GM23338 (cell line): ENCODE results near the gene MICA. TPM values are rescaled to one million over a fixed set of nuclear protein-coding genes. Genes with fewer than 3 reads are reported as not detected.

Source experiments
- ATAC-seq: fragments of 200-7000 bp; cut with Tn5 transposase; 3 replicates; pipeline ENCODE4 v1.9.1; 2020
- DNase-seq: peaks from one replicate; pipeline ENCODE4 v3.0.0-alpha.2; 2015; ENCODE audit warnings: low spot score
- H2AFZ ChIP-seq: fragments of 200-600 bp; sonication (generic); 2 replicates; pipeline ENCODE4 v1.8.0; 2016; ENCODE audit warnings: antibody characterized with exemption, mild to moderate bottlenecking, moderate library complexity
- H3F3A ChIP-seq: fragments of 200-600 bp; sonication (generic); replicated peaks from 2 replicates; pipeline ENCODE4 v1.8.0; 2017; ENCODE audit warnings: antibody characterized with exemption, mixed run types, low read depth
- H3K27ac ChIP-seq: fragments of 200-600 bp; sonication (generic); 2 replicates; pipeline ENCODE4 v1.6.1; 2016; ENCODE audit warnings: low read depth
- H3K27me3 ChIP-seq: fragments of 200-600 bp; sonication (generic); 2 replicates; pipeline ENCODE4 v1.8.0; 2016; ENCODE audit warnings: mild to moderate bottlenecking, mixed run types, moderate library complexity; ENCODE audit not compliant: insufficient read depth
- H3K36me3 ChIP-seq: fragments of 200-600 bp; sonication (generic); 2 replicates; pipeline ENCODE4 v1.8.0; 2016; ENCODE audit warnings: mild to moderate bottlenecking; ENCODE audit not compliant: insufficient read depth
- H3K4me1 ChIP-seq: fragments of 200-600 bp; sonication (generic); 2 replicates; pipeline ENCODE4 v1.8.0; 2016; ENCODE audit warnings: mild to moderate bottlenecking, moderate library complexity; ENCODE audit not compliant: insufficient read depth
- H3K4me2 ChIP-seq: fragments of 200-600 bp; sonication (generic); 2 replicates; pipeline ENCODE4 v1.7.1; 2017; ENCODE audit warnings: mixed run types
- H3K4me3 ChIP-seq: fragments of 200-600 bp; sonication (generic); 2 replicates; pipeline ENCODE4 v1.6.1; 2016; ENCODE audit warnings: mixed run types
- H3K79me2 ChIP-seq: fragments of 200-600 bp; sonication (generic); replicated peaks from 2 replicates; pipeline ENCODE4 v1.8.0; 2017; ENCODE audit warnings: mild to moderate bottlenecking; ENCODE audit not compliant: insufficient read depth
- H3K9me2 ChIP-seq: fragments of 200-600 bp; sonication (generic); 2 replicates; pipeline ENCODE4 v1.8.0; 2017; ENCODE audit not compliant: insufficient read depth
- H4K20me1 ChIP-seq: fragments of 200-600 bp; sonication (generic); replicated peaks from 2 replicates; pipeline ENCODE4 v1.8.0; 2017; ENCODE audit warnings: mild to moderate bottlenecking; ENCODE audit not compliant: insufficient read depth
- H3K27ac Mint-ChIP-seq: 2 replicates; pipeline ENCODE4 v1.8.0; 2020; ENCODE audit warnings: inconsistent platforms, mild to moderate bottlenecking, moderate library complexity, mixed read lengths
- H3K27me3 Mint-ChIP-seq: 3 replicates; pipeline ENCODE4 v1.8.0; 2022; ENCODE audit warnings: low read depth, mild to moderate bottlenecking, moderate library complexity, mixed read lengths, inconsistent platforms; ENCODE audit not compliant: insufficient read depth, poor library complexity
- H3K36me3 Mint-ChIP-seq: 3 replicates; pipeline ENCODE4 v1.8.0; 2021; ENCODE audit warnings: low read depth, mild to moderate bottlenecking, inconsistent platforms, moderate library complexity, mixed read lengths
- H3K4me1 Mint-ChIP-seq: 3 replicates; pipeline ENCODE4 v1.8.0; 2020; ENCODE audit warnings: mild to moderate bottlenecking, inconsistent platforms, mixed read lengths
- H3K4me3 Mint-ChIP-seq: 3 replicates; pipeline ENCODE4 v1.8.0; 2021; ENCODE audit warnings: moderate library complexity, mild to moderate bottlenecking, inconsistent platforms, mixed read lengths
- H3K9me3 Mint-ChIP-seq: 3 replicates; pipeline ENCODE4 v1.8.0; 2020; ENCODE audit warnings: moderate library complexity, mild to moderate bottlenecking, inconsistent platforms, mixed read lengths
- CREB1 ChIP-seq: fragments of 250-450 bp; sonication (Bioruptor Pico); IDR thresholded peaks from 2 replicates; pipeline ENCODE4 v1.5.0; 2020; ENCODE audit warnings: low read depth, mild to moderate bottlenecking, moderate library complexity
- CTCF ChIP-seq, 2 experiments: fragments of 200-600 bp in 1 of 2; sonication (generic) in 1 of 2; conservative IDR thresholded peaks; 2 replicates each; pipeline versions ENCODE4 v1.5.1 to v1.6.1; 2016 to 2017; ENCODE audit warnings: antibody characterized with exemption in 2 of 2, low read depth in 2 of 2, mild to moderate bottlenecking in 2 of 2, moderate library complexity in 1 of 2
- EZH2 ChIP-seq: fragments of 200-600 bp; sonication (generic); IDR thresholded peaks from one replicate; pipeline ENCODE4 v1.8.0; 2017; ENCODE audit warnings: antibody characterized with exemption, mild to moderate bottlenecking, low read depth; ENCODE audit not compliant: unreplicated experiment
- EZH2phosphoT487 ChIP-seq: fragments of 200-600 bp; sonication (generic); IDR thresholded peaks from one replicate; pipeline ENCODE4 v1.8.1; 2018; ENCODE audit warnings: antibody characterized with exemption; ENCODE audit not compliant: unreplicated experiment
- JUNB ChIP-seq: IDR thresholded peaks from one replicate; pipeline ENCODE4 v1.6.1; 2016; ENCODE audit warnings: antibody characterized with exemption; ENCODE audit not compliant: unreplicated experiment
- NANOG ChIP-seq: IDR thresholded peaks from 2 replicates; pipeline ENCODE4 v1.6.1; 2016; ENCODE audit warnings: antibody characterized with exemption, borderline replicate concordance
- POLR2AphosphoS5 ChIP-seq: IDR thresholded peaks from 2 replicates; pipeline ENCODE4 v1.6.1; 2016; ENCODE audit warnings: antibody characterized with exemption, low read depth
- REST ChIP-seq: IDR thresholded peaks from one replicate; pipeline ENCODE4 v1.6.1; 2018; ENCODE audit warnings: antibody characterized with exemption; ENCODE audit not compliant: unreplicated experiment
- STAT1 ChIP-seq: IDR thresholded peaks from one replicate; pipeline ENCODE4 v1.6.1; 2016; ENCODE audit warnings: antibody characterized with exemption; ENCODE audit not compliant: unreplicated experiment
- ZNF114 ChIP-seq: fragments of 250-450 bp; sonication (Bioruptor Pico); IDR thresholded peaks from 2 replicates; pipeline ENCODE4 v1.5.0; 2020; ENCODE audit warnings: mild to moderate bottlenecking, moderate library complexity
- ZNF331 ChIP-seq: fragments of 250-450 bp; sonication (Bioruptor Pico); IDR thresholded peaks from 2 replicates; pipeline ENCODE4 v1.5.0; 2020; ENCODE audit warnings: low read depth, mild to moderate bottlenecking, moderate library complexity
- ZNF462 ChIP-seq: fragments of 250-450 bp; sonication (Bioruptor Pico); IDR thresholded peaks from 2 replicates; pipeline ENCODE4 v1.5.0; 2020; ENCODE audit warnings: mild to moderate bottlenecking, moderate library complexity
- polyA plus RNA-seq: library from polyadenylated mRNA; unstranded; fragments of >200 nt; fragmentation: Nextera tagmentation; extraction: Ambion mirVana; gene quantifications from 2 replicates; pipeline ENCODE4 v1.2.1, GENCODE V29; 2016
- total RNA-seq: library from RNA; depleted of rRNA; stranded (reverse); fragments of >200 nt; shearing (Covaris generic); gene quantifications from 2 replicates; pipeline ENCODE4 v1.2.3, GENCODE V29; 2014

The MICA gene
- total and polyA plus RNA-seq, 2 experiments from 2014 or later: 13.4 to 22.7 TPM

- H3K27ac Mint-ChIP-seq: no peak overlapping the region
- H3K4me2 ChIP-seq: no peak overlapping the region
- peaks cover 8% of the 10 kb centered on the region for H3K27me3 Mint-ChIP-seq
- no peak for DNase-seq
- H3K79me2 ChIP-seq: no peaks in the 10 kb centered on the region
- no peak overlapping the region for H3K4me3 ChIP-seq
- no peak overlapping the region for H3K4me3 Mint-ChIP-seq
- no peaks in the 10 kb centered on the region for H3K4me1 ChIP-seq
- no peak for ATAC-seq
- H3K9me2 ChIP-seq: no peaks in the 10 kb centered on the region
- H3K9me3 Mint-ChIP-seq: no peaks in the 10 kb centered on the region
- no peaks in the 10 kb centered on the region for H3K36me3 Mint-ChIP-seq
- H2AFZ ChIP-seq: no peak overlapping the region
- no peaks in the 10 kb centered on the region for H3K36me3 ChIP-seq
- H3K27me3 ChIP-seq: no peaks in the 10 kb centered on the region
- H4K20me1 ChIP-seq: no peaks in the 10 kb centered on the region
- TF ChIP-seq STAT1 (no peak), EZH2 (no peak)
- no peaks in the 10 kb centered on the region for H3K4me1 Mint-ChIP-seq
- H3K27ac ChIP-seq: no peak overlapping the region
- no peaks in the 10 kb centered on the region for H3F3A ChIP-seq
Observed at GRCh38 chr6:31378721-31379103, 24.7 kb upstream of the MICA start.

- ATAC-seq: no peak
- no peak overlapping the region for H3K4me3 Mint-ChIP-seq
- no peak for TF ChIP-seq ZNF114 (CRISPR knock-in tag)
- TF ChIP-seq POLR2AphosphoS5: no peak
- no peak for TF ChIP-seq REST
- TF ChIP-seq CREB1: no peak
- TF ChIP-seq NANOG: no peak
- no peak for TF ChIP-seq JUNB
- TF ChIP-seq STAT1: no peak
- no peak for TF ChIP-seq ZNF331 (CRISPR knock-in tag)
- TF ChIP-seq ZNF462 (CRISPR knock-in tag): no peak
- no peak for TF ChIP-seq CTCF (conservative IDR thresholded peaks at IDR 0.05; ENCODE audit: low read depth in 2 of 2)
- TF ChIP-seq EZH2phosphoT487: no peak
- TF ChIP-seq EZH2: no peak
Observed at GRCh38 chr6:31379850-31380249, 23.5 kb upstream of the MICA start.

More at GRCh38 chr6:31379850-31380249, 23.5 kb upstream of the MICA start:
- Histone ChIP-seq H3K9me2 (no peaks in the 10 kb centered on the region), H4K20me1 (no peaks in the 10 kb centered on the region), H3K36me3 (no peaks in the 10 kb centered on the region), H3K27me3 (no peaks in the 10 kb centered on the region), H3K4me1 (no peaks in the 10 kb centered on the region), H3K4me2 (no peak overlapping the region), H2AFZ (no peak overlapping the region), H3K27ac (no peak overlapping the region), H3F3A (no peaks in the 10 kb centered on the region), H3K4me3 (no peak overlapping the region), H3K79me2 (no peaks in the 10 kb centered on the region)
- no peak for DNase-seq
- H3K36me3 Mint-ChIP-seq: no peaks in the 10 kb centered on the region
- no peak overlapping the region for H3K27ac Mint-ChIP-seq
- H3K27me3 Mint-ChIP-seq: peaks cover 8% of the 10 kb centered on the region
- no peaks in the 10 kb centered on the region for H3K4me1 Mint-ChIP-seq
- no peaks in the 10 kb centered on the region for H3K9me3 Mint-ChIP-seq
